Nucleus accumbens (tissue), 56 donors: ENCODE measurements around the gene NSUN3.
"Not testable (repeated sequence)": the region's sequence is repeated elsewhere in the genome, so short reads cannot be mapped to it uniquely, and the experiment has no call there.

Source experiments
- DNase-seq, 56 donors: peaks; one replicate each; lab custom pipeline; 2025; lab: John Stamatoyannopoulos, UW

NSUN3 gene

DNA sequence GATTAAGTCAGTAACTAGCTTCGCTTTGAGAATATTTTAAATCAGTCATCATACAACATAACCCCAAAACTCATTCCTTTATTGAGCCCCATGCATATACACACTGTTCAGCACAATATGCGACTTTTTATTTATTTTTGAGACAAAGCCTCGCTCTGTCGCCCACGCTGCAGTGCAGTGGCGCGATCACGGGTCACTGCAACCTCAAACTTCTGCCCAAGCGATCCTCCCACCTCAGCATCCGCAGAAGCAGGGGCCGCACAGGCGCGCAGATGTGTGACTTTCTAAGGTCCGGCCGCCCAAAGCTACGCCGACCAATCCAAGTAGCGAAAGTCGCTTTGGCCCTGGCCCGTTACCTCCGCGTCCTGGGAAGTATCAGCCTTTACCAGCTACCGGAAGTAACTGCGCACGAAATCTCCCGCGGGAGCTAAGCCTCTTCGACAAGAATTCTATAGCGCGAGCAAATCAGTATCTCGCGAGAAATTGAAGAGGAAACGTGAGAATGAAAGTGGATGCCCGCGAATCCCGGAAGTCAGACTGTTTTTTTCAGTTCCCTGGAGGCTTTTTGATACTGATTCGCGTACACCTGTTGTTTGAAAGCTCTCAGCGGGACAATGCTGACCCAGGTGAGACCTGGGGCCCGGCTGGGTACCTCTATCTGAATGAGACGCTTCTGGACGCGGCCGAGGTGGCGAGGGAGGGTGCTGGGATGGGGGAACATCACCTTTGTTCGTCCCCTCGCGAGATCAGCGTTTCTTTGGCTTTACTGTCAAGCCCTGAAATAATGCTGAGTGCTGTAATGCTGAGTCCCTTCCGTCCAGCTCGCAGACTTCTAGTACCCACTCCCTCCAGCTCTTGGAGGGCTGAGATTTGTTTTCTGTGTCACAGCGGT, at the start of gene NSUN3, which contains the start of gene DHFR2:
Gene NSUN3 (plus strand): TSS at position 549 of the 892 bp plus-strand sequence. CDS start 66 bp downstream, at position 615.
Gene DHFR2 (minus strand): TSS at position 404 of the 892 bp plus-strand sequence. CDS start 1,405 bp downstream, outside the sequence.
- DNase-seq, result peak in 55 of 56 donors; percentile 25 to 89 (median 77)

DNA sequence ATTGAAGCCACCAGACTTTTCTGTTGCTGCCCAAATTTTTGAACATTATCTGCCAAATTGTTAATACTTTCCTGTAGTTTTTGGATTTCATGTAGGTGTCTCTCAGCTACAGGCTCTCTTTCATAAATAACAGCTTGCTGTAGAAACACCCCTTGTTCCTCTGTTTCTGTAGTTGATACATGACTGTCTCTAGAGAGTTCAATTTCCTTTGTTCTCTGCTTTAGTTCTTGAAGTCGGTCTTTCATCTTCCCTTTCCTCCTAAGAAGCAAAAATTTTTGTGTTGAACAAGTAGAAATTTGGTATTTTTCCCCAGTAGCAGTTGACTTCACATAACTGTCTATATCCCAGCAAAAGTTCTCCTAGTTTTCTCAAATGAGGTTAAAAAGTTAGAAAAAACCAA, 47.8 kb upstream of the NSUN3 start:
- no peak for DNase-seq

DNA sequence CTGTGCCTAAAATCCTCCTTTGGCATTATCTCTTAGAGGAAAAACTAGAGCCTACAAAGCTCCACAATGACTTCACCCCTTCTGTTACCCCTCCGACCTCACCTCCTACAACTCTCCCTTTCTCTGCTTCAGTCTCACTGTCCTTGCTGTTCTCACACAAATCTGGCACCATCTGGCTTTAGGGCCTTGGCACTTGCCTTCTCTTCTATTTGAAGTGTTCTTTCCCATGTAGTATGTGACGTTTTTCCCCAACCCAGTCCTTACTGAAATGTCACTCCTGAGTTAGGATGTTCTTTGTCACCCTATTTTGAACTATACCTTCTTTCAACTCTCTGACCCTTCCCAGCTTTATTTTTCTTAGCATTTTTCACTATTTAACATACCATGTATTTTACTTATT, 43.2 kb upstream of the NSUN3 start:
- no peak for DNase-seq

DNA sequence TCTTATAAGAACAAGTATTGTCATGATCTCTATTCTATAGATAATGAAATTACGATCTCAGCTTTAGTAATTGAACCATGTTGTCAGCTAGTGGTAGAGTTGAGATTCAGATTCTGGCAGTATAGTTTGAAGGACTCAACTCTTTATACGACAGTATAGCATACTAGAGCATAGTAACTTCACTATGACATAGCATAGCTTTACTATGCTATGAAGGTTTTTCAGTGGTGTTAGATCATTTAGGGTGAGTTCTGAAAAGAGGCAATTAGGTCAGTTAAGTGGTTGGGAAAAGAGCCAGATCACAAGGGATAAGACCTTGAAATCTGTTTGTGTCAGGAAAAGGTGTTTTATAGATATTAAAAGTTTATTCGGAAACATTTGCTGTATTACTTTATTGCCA, 42.6 kb upstream of the NSUN3 start:
- no peak for DNase-seq

DNA sequence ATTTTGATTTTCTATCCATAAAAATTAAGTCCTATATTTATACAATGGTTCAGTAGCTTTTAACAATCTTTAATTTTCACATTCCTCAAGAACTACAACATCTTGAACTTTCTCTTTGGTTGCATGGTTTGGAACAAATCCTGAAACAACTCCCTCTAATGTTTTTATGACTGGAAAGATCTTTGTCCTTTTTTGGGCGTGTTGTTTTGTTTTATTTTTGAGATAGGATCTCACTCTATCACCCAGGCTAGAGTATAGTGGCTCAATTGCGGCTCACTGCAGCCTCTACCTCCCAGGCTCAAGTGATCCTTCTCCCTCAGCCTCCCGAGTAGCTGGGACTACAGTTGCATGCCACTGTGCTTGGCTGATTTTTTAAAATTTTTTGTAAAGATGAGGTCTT, 38.5 kb upstream of the NSUN3 start:
- no peak for DNase-seq

DNA sequence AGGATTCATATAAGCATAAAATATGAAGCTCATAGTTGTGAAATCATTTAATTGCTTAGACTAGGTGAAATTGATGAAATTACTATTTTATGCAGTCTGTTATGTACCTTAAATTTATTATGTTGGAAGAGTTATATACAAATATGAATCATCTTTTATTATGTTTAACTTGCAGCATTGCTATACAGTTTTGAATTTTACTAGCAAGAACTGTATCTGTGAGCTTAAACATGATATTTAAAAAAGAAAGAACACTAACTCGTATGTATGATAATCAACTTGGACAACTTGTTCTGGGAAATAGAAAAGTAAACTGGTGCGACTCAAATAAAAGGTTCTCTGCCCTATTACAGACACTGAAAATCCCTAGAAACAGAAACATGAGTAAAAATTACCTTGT, 36.2 kb upstream of the NSUN3 start:
- no peak for DNase-seq

DNA sequence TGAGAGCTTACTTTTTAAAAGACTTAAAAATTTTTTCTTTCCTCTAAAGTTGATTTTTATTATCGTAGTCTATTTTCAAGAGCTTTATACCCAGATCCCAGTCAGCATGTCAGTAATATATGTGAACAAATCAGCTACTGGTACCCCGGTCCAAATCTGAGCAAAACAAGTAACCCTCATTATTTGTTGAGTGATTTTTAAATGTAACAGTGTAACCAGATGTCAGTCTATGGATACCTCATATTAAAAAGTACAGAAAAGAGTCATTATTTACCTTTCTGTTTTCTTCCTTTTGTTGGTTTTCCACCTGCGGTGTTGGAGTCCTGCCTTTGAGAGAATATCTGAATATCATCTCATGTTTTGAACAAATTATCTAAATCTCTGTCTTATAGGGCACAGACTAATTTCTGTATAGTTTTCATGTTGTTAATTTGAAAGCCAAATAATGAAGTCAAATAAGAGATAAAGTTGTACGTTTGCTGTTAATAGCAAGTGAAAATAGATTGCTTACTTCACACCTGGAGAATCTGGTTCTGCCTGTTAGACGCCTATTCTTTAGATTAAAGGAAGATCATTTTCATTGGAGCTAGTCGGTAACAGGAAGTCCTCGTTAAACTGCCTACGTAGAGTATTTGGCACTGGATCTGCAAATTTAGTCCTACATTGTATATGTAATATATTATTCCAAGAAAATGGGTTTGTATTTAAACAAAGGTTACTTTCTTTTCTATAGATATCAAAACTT, 34.6 kb upstream of the NSUN3 start, which contains the start of gene STX19:
Gene STX19 (minus strand): TSS at position 505 of the 745 bp plus-strand sequence. CDS start 13,328 bp downstream, outside the sequence.
- no peak for DNase-seq

DNA sequence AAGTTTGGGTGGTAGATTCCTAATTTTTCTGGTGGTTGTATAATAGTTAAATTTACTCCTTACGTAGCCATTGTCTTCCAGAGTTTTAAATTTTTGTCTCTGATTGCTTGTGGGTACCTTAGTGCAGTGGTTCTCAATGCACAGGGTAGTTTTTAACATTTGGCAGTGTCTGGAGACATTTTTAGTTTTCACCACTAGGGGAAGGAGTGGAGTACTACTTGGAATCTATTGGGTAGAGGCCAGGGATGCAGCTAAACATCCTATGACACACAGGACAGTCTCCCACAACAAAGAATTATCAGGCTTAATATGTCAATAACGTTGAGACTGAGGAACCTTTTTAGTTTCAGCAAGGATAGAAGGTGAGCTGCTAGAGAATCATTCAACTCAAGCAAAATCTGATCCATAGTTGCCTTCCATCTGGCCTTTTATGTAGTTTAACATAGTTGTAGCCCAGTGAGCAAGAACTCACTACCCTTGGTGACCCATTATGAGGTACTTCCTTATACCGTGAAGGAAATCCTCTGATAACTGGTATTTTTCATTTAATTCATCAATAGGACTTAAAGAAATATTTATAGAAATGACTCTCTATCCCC, 25.9 kb upstream of the NSUN3 start:
- DNase-seq, result no peak

DNA sequence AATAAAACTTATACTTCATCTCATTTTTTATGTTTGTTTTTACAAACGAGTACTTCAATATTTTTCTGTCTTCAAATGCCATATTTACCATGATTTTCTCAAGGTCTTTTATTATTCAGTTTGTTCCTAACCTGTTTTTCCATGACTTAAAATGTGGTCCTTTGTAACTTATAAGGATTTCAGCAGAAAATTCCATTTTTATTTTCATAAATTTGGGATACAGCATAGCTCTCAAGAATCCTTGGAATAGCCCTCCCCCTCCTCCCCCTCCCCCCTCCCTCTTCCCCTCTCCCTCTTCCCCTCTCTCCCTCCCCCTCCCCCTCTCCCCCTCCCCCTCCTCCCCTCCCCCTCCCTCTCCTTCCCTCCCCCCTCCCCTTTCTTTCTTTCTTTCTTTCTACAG, 19.6 kb upstream of the NSUN3 start:
- DNase-seq, result no peak

DNA sequence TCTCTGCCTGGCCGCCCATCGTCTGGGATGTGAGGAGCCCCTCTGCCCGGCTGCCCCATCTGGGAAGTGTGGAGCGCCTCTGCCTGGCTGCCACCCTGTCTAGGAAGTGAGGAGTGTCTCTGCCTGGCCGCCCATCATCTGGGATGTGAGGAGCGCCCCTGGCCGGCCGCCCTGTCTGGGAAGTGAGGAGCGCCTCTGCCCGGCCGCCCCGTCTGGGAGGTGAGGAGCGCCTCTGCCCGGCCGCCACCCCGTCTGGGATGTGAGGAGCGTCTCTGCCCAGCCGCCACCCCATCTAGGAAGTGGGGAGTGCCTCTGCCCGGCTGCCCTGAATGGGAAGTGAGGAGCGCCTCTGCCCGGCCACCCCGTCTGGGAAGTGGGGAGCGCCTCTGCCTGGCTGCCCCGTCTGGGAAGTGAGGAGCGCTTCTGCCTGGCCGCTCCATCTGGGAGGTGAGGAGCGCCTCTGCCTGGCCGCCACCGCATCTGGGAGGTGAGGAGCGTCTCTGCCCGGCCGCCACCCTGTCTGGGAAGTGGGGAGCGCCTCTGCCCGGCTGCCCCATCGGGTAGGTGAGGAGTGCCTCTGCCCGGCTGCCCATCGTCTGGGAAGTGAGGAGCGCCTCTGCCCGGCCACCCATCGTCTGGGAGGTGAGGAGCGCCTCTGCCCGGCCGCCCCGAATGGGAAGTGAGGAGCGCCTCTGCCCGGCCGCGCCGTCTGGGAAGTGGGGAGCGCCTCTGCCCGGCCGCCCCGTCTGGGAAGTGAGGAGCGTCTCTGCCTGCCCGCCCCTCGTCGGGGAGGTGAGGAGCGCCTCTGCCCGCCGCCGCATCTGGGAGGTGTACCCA, 18.5 kb upstream of the NSUN3 start:
- DNase-seq, result not testable (repeated sequence)

DNA sequence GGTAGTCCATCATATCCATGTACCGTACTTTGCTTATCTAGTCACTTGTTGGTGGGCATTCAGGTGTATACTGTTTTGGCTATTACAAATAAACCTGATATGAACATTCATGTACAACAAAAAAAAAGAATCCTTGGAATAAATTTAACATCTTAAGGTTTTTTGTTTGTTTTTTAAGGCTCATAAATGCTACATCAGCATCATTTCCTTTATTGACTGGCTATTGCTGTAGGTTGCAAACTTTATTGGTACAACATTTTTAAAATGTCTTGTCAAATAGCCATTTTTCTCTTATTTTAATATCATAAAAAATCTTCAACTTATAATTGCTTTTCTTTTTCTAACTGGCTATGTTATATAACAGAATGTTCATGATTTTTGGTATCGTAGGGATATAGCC, 16.3 kb upstream of the NSUN3 start:
- no peak for DNase-seq

DNA sequence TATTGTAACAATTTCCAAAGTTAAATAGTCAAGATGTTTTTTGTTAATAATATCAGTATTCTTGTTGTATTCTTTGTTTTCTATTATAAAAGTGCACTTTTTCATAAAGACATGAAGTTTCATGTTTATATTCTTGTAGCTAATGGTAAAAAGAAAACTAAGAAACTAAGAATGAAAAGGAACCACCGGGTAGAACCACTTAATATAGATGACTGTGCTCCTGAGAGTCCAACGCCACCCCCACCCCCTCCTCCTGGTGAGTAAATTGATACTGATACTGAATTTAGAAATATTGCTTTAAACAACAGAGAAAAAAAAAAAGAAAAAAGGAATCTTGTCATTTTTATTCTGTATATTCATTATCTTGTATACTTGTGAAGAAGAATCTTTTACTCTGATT, 13.6 kb upstream of the NSUN3 start:
- no peak for DNase-seq

DNA sequence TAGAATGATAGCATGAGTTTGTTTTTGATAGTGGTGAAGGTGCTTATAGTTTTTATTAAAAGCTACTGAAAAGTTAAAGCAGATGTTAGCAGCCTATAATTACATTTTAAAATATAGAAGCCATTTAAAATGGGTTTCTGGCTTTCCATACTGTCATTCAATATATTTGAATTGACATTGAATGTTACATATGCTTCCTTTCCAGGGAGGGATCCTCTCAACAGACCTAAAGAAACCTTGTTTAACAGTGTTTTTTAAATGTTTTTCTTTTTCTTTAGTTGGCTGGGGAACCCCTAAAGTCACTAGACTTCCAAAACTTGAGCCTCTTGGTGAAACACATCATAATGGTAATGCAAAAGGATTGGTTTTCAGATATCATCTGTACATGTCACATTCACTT, 12.3 kb upstream of the NSUN3 start:
- no peak for DNase-seq

DNA sequence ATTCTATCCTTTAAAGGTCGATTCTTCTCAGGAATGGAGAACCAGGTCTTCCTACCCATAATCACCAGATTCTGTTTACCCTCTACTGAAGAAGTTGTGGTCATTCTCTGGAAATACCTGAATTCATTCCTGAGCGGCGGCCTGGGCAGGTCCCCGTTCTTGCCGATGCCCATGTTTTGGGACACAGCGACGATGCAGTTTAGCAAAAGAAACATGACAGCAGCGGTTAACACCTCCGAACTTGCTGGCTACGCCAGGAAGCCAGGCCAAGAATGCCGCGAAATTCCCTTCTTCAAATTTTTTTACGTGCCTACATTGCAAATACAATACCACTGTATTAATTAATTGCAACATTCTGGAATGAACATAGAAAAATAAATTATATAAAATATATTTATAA, 1.6 kb upstream of the NSUN3 start:
- no peak for DNase-seq

DNA sequence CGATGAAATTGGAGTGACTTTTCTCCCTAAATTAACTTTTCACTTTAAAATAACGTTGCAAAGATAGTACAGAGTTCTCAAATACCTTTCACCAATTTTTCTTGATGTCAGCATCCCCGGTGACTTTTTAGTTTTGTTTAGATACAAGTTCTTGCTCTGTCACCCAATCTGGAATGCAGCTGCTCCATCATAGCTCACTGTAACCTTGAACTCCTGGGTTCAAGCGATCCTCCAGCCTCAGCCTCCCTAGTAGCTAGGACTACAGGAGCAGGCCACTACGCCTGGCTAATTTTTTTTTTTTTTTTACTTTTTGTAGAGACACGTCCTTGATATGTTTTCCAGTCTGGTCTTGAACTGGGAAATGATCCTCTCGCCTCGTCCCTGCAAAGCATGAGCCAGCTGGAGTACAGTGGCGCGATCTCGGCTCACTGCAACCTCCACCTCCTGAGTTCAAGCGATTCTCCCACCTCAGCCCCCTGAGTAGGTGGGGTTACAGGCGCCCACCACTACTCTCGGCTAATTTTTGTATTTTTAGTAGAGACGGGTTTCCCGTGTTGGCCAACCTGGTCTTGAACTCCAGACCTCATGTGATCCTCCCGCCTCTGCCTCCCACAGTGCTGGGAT, 747 bp downstream of the NSUN3 start:
- DNase-seq, result no peak

DNA sequence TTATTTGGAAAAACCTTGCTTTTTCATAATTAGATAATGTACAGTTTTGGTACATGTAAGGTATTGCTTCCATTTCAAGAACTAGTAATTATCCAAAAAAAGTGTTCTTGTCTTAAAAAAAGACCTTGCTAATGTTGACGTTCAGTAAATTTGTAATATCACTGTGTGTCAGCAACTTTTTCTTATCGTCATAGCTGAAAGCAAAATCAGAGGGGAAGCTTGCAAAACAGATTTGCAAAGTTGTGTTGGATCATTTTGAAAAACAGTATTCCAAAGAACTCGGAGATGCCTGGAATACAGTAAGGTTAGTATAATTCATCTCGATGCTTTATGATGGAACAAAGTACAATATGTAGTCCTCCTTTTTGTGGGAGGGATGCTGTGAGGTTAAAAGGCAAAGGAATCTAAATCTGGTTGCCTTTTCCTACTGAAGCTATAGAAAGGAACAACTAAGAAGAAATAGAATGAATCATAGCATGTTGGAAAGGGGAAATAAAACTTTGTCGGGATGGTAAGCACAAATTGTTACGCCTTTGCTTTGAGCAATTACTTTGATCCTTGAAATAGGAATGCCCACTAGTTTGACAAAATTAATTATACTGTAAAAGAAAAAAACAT, 1.5 kb downstream of the NSUN3 start:
- no peak for DNase-seq

DNA sequence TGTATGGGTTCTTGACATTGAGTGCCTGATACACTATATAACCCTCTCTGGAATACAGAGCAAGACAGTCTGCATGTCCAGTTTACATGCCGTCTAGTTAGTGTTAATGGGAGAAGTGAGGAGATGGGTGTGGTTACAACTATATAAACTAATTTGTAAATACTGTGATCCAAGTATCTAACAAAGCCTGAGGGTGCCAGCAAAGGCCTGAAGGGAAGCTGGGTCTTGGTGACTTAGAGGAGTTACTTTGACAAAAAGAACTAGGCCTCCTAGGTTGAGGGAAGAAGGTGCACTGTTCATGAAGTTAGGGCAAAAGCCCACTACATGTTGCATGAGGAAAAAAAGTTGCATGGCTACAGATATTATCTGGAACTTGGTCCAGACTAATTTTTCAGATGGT, 2.3 kb downstream of the NSUN3 start:
- DNase-seq, result no peak

DNA sequence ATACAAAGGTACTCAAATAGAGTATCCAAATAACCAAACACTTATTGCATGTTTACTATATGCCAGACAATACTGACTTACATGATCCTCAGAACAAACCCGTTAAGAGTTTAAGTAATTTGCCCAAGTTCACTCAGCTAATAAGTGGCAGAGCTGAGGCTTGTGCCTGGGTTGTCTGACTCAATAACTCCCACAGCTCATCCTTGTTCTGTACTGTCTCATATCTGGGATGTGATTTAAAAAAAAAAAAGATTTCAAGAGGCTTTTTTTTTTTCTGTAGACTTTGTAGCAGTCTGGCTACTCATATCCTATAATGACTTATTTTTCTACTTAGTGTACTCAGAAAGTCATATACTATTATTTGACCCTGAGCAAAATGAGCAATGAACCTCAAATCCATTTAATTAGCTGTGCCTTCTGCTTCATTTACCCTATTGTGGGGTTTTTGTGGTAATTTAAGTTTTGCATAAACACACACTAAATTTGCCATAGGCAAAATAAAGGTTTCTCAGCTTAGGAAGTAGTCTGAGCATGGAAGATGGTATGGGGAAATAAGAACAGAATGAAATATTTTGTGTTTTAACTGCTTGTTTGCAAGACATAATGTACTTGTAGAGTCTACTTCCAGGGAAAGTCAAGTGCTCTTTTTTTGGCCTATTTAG, 3.1 kb downstream of the NSUN3 start:
- DNase-seq, result peak in 6 of 56 donors; percentile 6 to 27 (median 19)
